Measurements from ENCODE around the gene ZNF597.
A peak's percentile ranks its signal among the peaks of the same experiment; 100 is the strongest.

ZNF597 gene

GRCh38 chr16:3444032-3444388 is 706 bp upstream of the ZNF597 start:
- peaks cover 5% of the 10 kb centered on the region for H3K4me1 Mint-ChIP-seq (ENCODE audit: low read depth)
- H3K27ac Mint-ChIP-seq = peak overlapping the region; percentile 91
- peaks cover 28% of the 10 kb centered on the region for H3K9me3 Mint-ChIP-seq
- H3K36me3 Mint-ChIP-seq (ENCODE audit: low read depth) = peaks cover 65% of the 10 kb centered on the region
- peak overlapping the region; percentile 94 for H3K4me3 Mint-ChIP-seq
- no peaks in the 10 kb centered on the region for H3K27me3 Mint-ChIP-seq
- intact Hi-C loops (cut with micrococcal nuclease) = no loop called here

DNA sequence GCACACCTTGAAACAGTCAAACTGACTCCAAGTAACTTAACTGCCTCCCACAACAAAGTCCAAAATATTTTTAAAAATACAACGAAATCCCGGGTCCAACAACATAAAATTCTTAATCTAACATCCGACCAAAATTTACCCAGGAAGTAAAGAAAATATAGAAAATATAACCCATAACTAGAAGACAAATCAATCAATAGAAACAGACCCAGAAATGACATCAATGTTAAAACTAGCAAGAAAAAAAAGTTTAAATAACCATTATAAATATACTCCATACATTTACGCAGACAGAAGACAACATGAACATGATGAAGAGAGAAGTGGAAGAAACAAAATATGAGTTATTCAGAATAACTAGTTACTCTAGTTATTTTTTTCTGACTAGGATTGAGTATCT is 3.7 kb downstream of the ZNF597 start:
- peaks cover 13% of the 10 kb centered on the region for H3K27me3 Mint-ChIP-seq
- H3K9me3 Mint-ChIP-seq = peaks cover 28% of the 10 kb centered on the region
- no peak overlapping the region for H3K4me3 Mint-ChIP-seq
- H3K4me1 Mint-ChIP-seq (ENCODE audit: low read depth) = peaks cover 5% of the 10 kb centered on the region
- H3K27ac Mint-ChIP-seq = no peak overlapping the region
- H3K36me3 Mint-ChIP-seq (ENCODE audit: low read depth) = peaks cover 66% of the 10 kb centered on the region
- intact Hi-C loops (cut with micrococcal nuclease) = no loop called here

- H3K27ac Mint-ChIP-seq = no peak overlapping the region
- intact Hi-C loops (cut with micrococcal nuclease) = no loop called here
- peaks cover 35% of the 10 kb centered on the region for H3K9me3 Mint-ChIP-seq
- H3K4me3 Mint-ChIP-seq = no peak overlapping the region
- H3K4me1 Mint-ChIP-seq (ENCODE audit: low read depth) = no peaks in the 10 kb centered on the region
- peaks cover 22% of the 10 kb centered on the region for H3K27me3 Mint-ChIP-seq
- H3K36me3 Mint-ChIP-seq (ENCODE audit: low read depth) = peaks cover 59% of the 10 kb centered on the region
Observed at GRCh38 chr16:3434373-3434772, 8.9 kb downstream of the ZNF597 start.

DNA sequence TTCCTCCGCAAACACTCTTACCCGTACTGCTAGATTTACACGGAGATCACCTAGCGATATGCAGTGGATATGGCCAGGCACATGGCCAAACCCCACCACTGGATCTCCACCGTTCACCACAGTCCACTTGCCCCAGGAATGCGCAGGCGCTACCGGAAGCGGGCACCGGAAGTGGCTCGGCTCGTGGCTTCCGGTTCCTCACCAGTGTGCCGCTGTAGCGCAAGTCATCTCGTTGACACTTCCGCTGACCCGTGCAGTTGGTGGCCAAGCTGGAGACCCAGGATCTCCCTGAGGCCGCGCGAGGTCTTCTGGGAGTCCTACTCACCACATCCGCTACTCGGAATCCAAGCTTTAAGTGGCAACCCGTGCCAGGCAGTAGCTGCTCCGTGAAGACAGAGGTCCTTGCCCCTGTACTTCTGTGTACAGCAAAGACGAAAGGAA is 11.5 kb downstream of the ZNF597 start:
- Mint-ChIP-seq H3K9me3 (peaks cover 35% of the 10 kb centered on the region), H3K36me3 (ENCODE audit: low read depth) (peaks cover 35% of the 10 kb centered on the region), H3K27ac (peak overlapping the region; percentile 47), H3K4me3 (peak overlapping the region; percentile 52), H3K4me1 (ENCODE audit: low read depth) (no peaks in the 10 kb centered on the region), H3K27me3 (peaks cover 20% of the 10 kb centered on the region)
- intact Hi-C loops (cut with micrococcal nuclease) = no loop called here

- Mint-ChIP-seq H3K4me3 (no peak overlapping the region), H3K27me3 (peaks cover 2% of the 10 kb centered on the region), H3K9me3 (peaks cover 93% of the 10 kb centered on the region), H3K4me1 (ENCODE audit: low read depth) (no peaks in the 10 kb centered on the region), H3K27ac (no peak overlapping the region), H3K36me3 (ENCODE audit: low read depth) (peaks cover 13% of the 10 kb centered on the region)
- intact Hi-C loops (cut with micrococcal nuclease) = no loop called here
Observed at GRCh38 chr16:3413730-3414379, 29.4 kb downstream of the ZNF597 start.

GRCh38 chr16:3408561-3409197 is 34.6 kb downstream of the ZNF597 start:
- intact Hi-C loops (cut with micrococcal nuclease) = no loop called here
- H3K4me1 Mint-ChIP-seq (ENCODE audit: low read depth) = peaks cover 10% of the 10 kb centered on the region
- no peaks in the 10 kb centered on the region for H3K27me3 Mint-ChIP-seq
- peaks cover 65% of the 10 kb centered on the region for H3K36me3 Mint-ChIP-seq (ENCODE audit: low read depth)
- H3K9me3 Mint-ChIP-seq = peaks cover 97% of the 10 kb centered on the region
- no peak overlapping the region for H3K4me3 Mint-ChIP-seq
- no peak overlapping the region for H3K27ac Mint-ChIP-seq

DNA sequence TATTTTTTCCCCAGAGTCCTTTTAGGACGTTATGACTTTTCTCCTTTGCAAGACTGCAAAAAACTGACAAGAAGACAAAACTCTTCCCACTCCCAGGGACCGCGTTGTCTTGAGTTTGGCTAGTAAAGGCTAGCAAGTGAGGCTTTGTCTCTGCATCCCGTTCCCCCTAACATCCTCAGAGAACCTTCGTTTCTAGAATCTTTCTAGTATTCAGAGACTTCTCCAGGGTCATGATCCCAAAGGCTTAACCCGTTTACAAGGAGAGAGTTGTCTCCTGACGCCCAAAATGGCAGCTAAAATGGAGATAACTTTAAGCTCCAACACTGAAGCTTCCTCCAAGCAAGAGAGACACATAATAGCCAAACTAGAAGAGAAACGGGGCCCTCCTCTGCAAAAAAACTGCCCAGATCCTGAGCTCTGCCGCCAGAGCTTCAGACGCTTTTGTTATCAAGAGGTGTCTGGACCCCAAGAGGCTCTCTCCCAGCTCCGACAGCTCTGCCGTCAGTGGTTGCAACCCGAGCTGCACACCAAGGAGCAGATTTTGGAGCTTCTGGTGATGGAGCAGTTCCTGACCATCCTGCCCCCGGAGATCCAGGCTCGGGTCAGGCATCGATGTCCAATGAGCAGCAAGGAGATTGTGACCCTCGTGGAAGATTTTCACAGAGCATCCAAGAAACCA is 41.4 kb downstream of the ZNF597 start:
- intact Hi-C loops (cut with micrococcal nuclease) = loop anchor here (1.0 to 2.0 kb wide), 3 partner anchors 55 to 119 kb away; partner anchors contain the start of genes CLUAP1 and ZNF263
- Mint-ChIP-seq H3K27ac (peak overlapping the region; percentile 85), H3K4me1 (ENCODE audit: low read depth) (peaks cover 27% of the 10 kb centered on the region), H3K4me3 (peak overlapping the region; percentile 96), H3K27me3 (no peaks in the 10 kb centered on the region), H3K36me3 (ENCODE audit: low read depth) (peaks cover 90% of the 10 kb centered on the region), H3K9me3 (peaks cover 55% of the 10 kb centered on the region)

- Mint-ChIP-seq H3K4me3 (peak within 1 kb of the TSS; percentile 96), H3K9me3 (peaks cover 55% of the 10 kb centered on the region), H3K36me3 (ENCODE audit: low read depth) (peaks cover 90% of the 10 kb centered on the region), H3K4me1 (ENCODE audit: low read depth) (peaks cover 27% of the 10 kb centered on the region), H3K27me3 (no peaks in the 10 kb centered on the region), H3K27ac (peak within 1 kb of the TSS; percentile 85)
- intact Hi-C loops (cut with micrococcal nuclease) = loop anchor here (1.0 to 2.0 kb wide), 3 partner anchors 56 to 118 kb away; partner anchors contain the start of genes CLUAP1 and ZNF263
Observed at GRCh38 chr16:3400779-3401688, 42.3 kb downstream of the ZNF597 start, which contains the start of the genes ZNF174 and ZSCAN32. Gene ZNF174, plus strand, starts transcription at chr16:3401215. Its CDS starts 790 bp downstream, at chr16:3402005. Gene ZSCAN32, minus strand, starts transcription at chr16:3401004. Its CDS starts 3,447 bp downstream, at chr16:3397557.

GRCh38 chr16:3400446-3400778 is 42.9 kb downstream of the ZNF597 start:
- intact Hi-C loops (cut with micrococcal nuclease) = loop anchor here (2.0 kb wide), 2 partner anchors 100 to 118 kb away; partner anchors contain the start of genes CLUAP1 and ZNF263

GRCh38 chr16:3389663-3390338 is 53.5 kb downstream of the ZNF597 start:
- Mint-ChIP-seq H3K9me3 (peaks cover 50% of the 10 kb centered on the region), H3K27me3 (no peaks in the 10 kb centered on the region), H3K4me3 (no peak overlapping the region), H3K36me3 (ENCODE audit: low read depth) (peaks cover 98% of the 10 kb centered on the region), H3K27ac (no peak overlapping the region), H3K4me1 (ENCODE audit: low read depth) (peaks cover 3% of the 10 kb centered on the region)
- intact Hi-C loops (cut with micrococcal nuclease) = no loop called here

More at GRCh38 chr16:3400446-3400778, 42.9 kb downstream of the ZNF597 start:
- H3K4me3 Mint-ChIP-seq = peak overlapping the region; percentile 96
- peaks cover 90% of the 10 kb centered on the region for H3K36me3 Mint-ChIP-seq (ENCODE audit: low read depth)
- peaks cover 55% of the 10 kb centered on the region for H3K9me3 Mint-ChIP-seq
- peak overlapping the region; percentile 85 for H3K27ac Mint-ChIP-seq
- H3K27me3 Mint-ChIP-seq = no peaks in the 10 kb centered on the region
- peaks cover 23% of the 10 kb centered on the region for H3K4me1 Mint-ChIP-seq (ENCODE audit: low read depth)

DNA sequence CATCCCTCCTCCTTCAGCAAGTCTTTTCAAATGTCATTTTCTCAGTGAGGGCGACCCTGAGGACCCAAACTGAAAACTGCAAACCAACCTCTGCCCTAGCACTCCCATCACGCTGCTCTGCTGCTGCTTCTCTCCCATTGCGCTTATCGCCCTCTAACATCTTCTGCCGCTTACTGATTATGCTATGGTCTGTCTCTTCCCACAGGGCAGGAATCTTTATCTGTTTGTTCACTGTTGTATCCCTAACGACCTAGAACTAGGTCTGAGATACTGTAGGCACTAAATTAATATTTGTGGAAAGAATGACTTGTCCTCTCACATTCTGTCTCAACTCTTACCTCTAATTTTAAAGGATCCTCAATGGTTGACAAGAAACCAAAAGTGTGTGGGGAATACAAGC is 55.0 kb downstream of the ZNF597 start:
- Mint-ChIP-seq H3K36me3 (ENCODE audit: low read depth) (peaks cover 98% of the 10 kb centered on the region), H3K4me1 (ENCODE audit: low read depth) (no peaks in the 10 kb centered on the region), H3K27me3 (no peaks in the 10 kb centered on the region), H3K27ac (no peak overlapping the region), H3K4me3 (no peak overlapping the region), H3K9me3 (peaks cover 56% of the 10 kb centered on the region)
- intact Hi-C loops (cut with micrococcal nuclease) = no loop called here

- intact Hi-C loops (cut with micrococcal nuclease) = no loop called here
- peaks cover 87% of the 10 kb centered on the region for H3K9me3 Mint-ChIP-seq
- H3K4me3 Mint-ChIP-seq = no peak overlapping the region
- H3K4me1 Mint-ChIP-seq (ENCODE audit: low read depth) = no peaks in the 10 kb centered on the region
- H3K36me3 Mint-ChIP-seq (ENCODE audit: low read depth) = peaks cover 71% of the 10 kb centered on the region
- no peaks in the 10 kb centered on the region for H3K27me3 Mint-ChIP-seq
- H3K27ac Mint-ChIP-seq = no peak overlapping the region
Observed at GRCh38 chr16:3383045-3383448, 60.3 kb downstream of the ZNF597 start.

Measured in dendritic cell treated with granulocyte-macrophage colony-stimulating factor and Interleukin-4, amounts not matched to agents 40 ng/mL and 50 ng/mL, for 4 days (primary cell).